ENCODE measurements around the gene UBE2D1. TPM values are rescaled to one million over a fixed set of nuclear protein-coding genes. Genes with fewer than 3 reads are reported as not detected.

Gene UBE2D1
- total RNA-seq, result 9.2 TPM
- polyA plus RNA-seq, result 24.0 TPM
- long read RNA-seq, donor 1, partial matches to known transcripts, result 0 of 4 reads
- long read RNA-seq, donor 1, other reads (novel, unspliced or antisense), result 0 of 4 reads
- long read RNA-seq, donor 2, result 0 reads
- long read RNA-seq, donor 3, transcript UBE2D1-201 (7 exons, 2,659 nt), result major isoform, 17 of 26 reads
- long read RNA-seq, donor 3, transcript UBE2D1-203 (1 exons, 1,388 nt), result minor isoform, 6 of 26 reads
- long read RNA-seq, donor 3, partial matches to known transcripts, result 0 of 26 reads
- long read RNA-seq, donor 3, other reads (novel, unspliced or antisense), result 0 of 26 reads
- long read RNA-seq, donor 4, transcript UBE2D1-203 (1 exons, 1,388 nt), result minor isoform, 6 of 17 reads
- long read RNA-seq, donor 4, transcript UBE2D1-201 (7 exons, 2,659 nt), result major isoform, 11 of 17 reads
- long read RNA-seq, donor 4, partial matches to known transcripts, result 0 of 17 reads
- long read RNA-seq, donor 4, other reads (novel, unspliced or antisense), result 0 of 17 reads
- long read RNA-seq, donor 5, transcript UBE2D1-201 (7 exons, 2,659 nt), result major isoform, 23 of 33 reads
- long read RNA-seq, donor 5, transcript UBE2D1-203 (1 exons, 1,388 nt), result minor isoform, 8 of 33 reads
- long read RNA-seq, donor 5, partial matches to known transcripts, result 0 of 33 reads
- long read RNA-seq, donor 5, other reads (novel, unspliced or antisense), result 0 of 33 reads
- long read RNA-seq, donor 6, transcript UBE2D1-201 (7 exons, 2,659 nt), result major isoform, 9 of 11 reads
- long read RNA-seq, donor 6, partial matches to known transcripts, result 0 of 11 reads
- long read RNA-seq, donor 6, other reads (novel, unspliced or antisense), result 0 of 11 reads
- long read RNA-seq, donor 7, transcript UBE2D1-201 (7 exons, 2,659 nt), result major isoform, 15 of 19 reads
- long read RNA-seq, donor 7, partial matches to known transcripts, result 0 of 19 reads
- long read RNA-seq, donor 7, other reads (novel, unspliced or antisense), result 0 of 19 reads
- long read RNA-seq, donor 8, partial matches to known transcripts, result 0 of 4 reads
- long read RNA-seq, donor 8, other reads (novel, unspliced or antisense), result 0 of 4 reads
- long read RNA-seq, donor 9, transcript UBE2D1-201 (7 exons, 2,659 nt), result major isoform, 8 of 11 reads
- long read RNA-seq, donor 9, partial matches to known transcripts, result 0 of 11 reads
- long read RNA-seq, donor 9, other reads (novel, unspliced or antisense), result 0 of 11 reads
- long read RNA-seq, donor 10, transcript UBE2D1-201 (7 exons, 2,659 nt), result major isoform, 5 of 9 reads
- long read RNA-seq, donor 10, partial matches to known transcripts, result 0 of 9 reads
- long read RNA-seq, donor 10, other reads (novel, unspliced or antisense), result 0 of 9 reads

- H3K27me3 ChIP-seq (ENCODE audit: control insufficient read depth in 2 of 2, insufficient read depth in 1 of 2, low read length in 1 of 2), result peaks cover 0 to 6% of the 10 kb centered on the region in 2 donors
- H3K4me3 ChIP-seq (ENCODE audit: low read length in 2 of 2), result peak within 1 kb of the TSS; percentile 73 to 94
- H3K36me3 ChIP-seq (ENCODE audit: control insufficient read depth in 2 of 2, insufficient read depth in 2 of 2, low read length in 1 of 2), result no peaks in the 10 kb centered on the region
- H3K27ac ChIP-seq (ENCODE audit: low read depth in 1 of 2, low read length in 1 of 2), result peak within 1 kb of the TSS in 1 of 2 donors; percentile 68
- DNase-seq (ENCODE audit: low read depth in 6 of 9, low spot score in 9 of 9), result peak; percentile 34 to 87 (median 65)
- H3K4me1 ChIP-seq (ENCODE audit: control insufficient read depth in 2 of 2, insufficient read depth in 2 of 2, low read length in 2 of 2), result peaks cover 0 to 11% of the 10 kb centered on the region in 2 donors
- under 1% methylated on average over 49 of the region's 49 CpGs for WGBS
- H3K9me3 ChIP-seq (ENCODE audit: control insufficient read depth in 2 of 2, insufficient read depth in 1 of 2, low read length in 1 of 2), result peaks cover 0 to 1% of the 10 kb centered on the region in 2 donors
Measured at GRCh38 chr10:58334817-58335305, at the start of gene UBE2D1. Gene UBE2D1, plus strand, starts transcription at chr10:58335006. Its CDS starts 196 bp downstream, at chr10:58335202.

DNA sequence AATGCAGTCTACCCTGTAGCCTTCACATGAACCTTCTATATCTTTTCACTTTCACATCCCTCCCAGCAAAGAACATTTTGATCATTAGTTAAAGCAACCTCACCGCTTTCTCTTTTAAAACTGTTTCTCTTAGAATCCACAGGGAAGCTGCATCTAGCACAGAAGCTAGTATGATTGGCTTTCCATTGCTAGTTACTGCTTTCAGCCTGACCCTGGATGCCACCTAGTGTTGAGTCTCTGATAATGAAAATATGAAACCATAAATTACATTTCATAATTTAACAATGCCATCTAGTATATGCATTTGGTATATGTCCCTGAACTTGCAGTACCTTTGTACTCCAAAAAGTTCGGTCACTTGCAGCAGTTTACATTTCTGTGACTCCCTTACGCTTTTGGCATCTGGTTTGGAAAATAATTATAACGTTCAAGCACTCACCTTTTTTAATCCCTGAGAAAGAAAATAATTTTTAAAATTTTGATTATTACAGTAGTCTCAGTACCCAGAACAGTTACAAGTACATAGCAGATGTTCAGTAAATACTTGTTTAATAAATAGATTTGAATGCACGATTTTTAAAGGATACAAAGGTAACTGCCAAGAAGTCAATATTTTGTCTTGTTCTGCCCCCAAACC, 43.1 kb upstream of the UBE2D1 start:
- H3K4me3 ChIP-seq (ENCODE audit: low read length in 2 of 2), result no peak overlapping the region
- H3K27me3 ChIP-seq (ENCODE audit: control insufficient read depth in 2 of 2, insufficient read depth in 1 of 2, low read length in 1 of 2), result no peaks in the 10 kb centered on the region
- H3K4me1 ChIP-seq (ENCODE audit: control insufficient read depth in 2 of 2, insufficient read depth in 2 of 2, low read length in 2 of 2), result no peaks in the 10 kb centered on the region
- H3K27ac ChIP-seq (ENCODE audit: low read depth in 1 of 2, low read length in 1 of 2), result no peak overlapping the region
- no peaks in the 10 kb centered on the region for H3K36me3 ChIP-seq (ENCODE audit: control insufficient read depth in 2 of 2, insufficient read depth in 2 of 2, low read length in 1 of 2)
- no peaks in the 10 kb centered on the region for H3K9me3 ChIP-seq (ENCODE audit: control insufficient read depth in 2 of 2, insufficient read depth in 1 of 2, low read length in 1 of 2)
- 88% methylated on average over 5 of the region's 5 CpGs for WGBS
- peak in 7 of 9 donors; percentile 27 to 66 (median 30) for DNase-seq (ENCODE audit: low read depth in 6 of 9, low spot score in 9 of 9)

GRCh38 chr10:58293989-58294388, 40.8 kb upstream of the UBE2D1 start:
- no peak for DNase-seq (ENCODE audit: low read depth in 6 of 9, low spot score in 9 of 9)
- 88% methylated on average over 5 of the region's 5 CpGs for WGBS
- H3K27me3 ChIP-seq (ENCODE audit: control insufficient read depth in 2 of 2, insufficient read depth in 1 of 2, low read length in 1 of 2), result no peaks in the 10 kb centered on the region
- H3K9me3 ChIP-seq (ENCODE audit: control insufficient read depth in 2 of 2, insufficient read depth in 1 of 2, low read length in 1 of 2), result no peaks in the 10 kb centered on the region
- no peaks in the 10 kb centered on the region for H3K4me1 ChIP-seq (ENCODE audit: control insufficient read depth in 2 of 2, insufficient read depth in 2 of 2, low read length in 2 of 2)
- no peak overlapping the region for H3K27ac ChIP-seq (ENCODE audit: low read depth in 1 of 2, low read length in 1 of 2)
- H3K4me3 ChIP-seq (ENCODE audit: low read length in 2 of 2), result no peak overlapping the region
- H3K36me3 ChIP-seq (ENCODE audit: control insufficient read depth in 2 of 2, insufficient read depth in 2 of 2, low read length in 1 of 2), result no peaks in the 10 kb centered on the region

DNA sequence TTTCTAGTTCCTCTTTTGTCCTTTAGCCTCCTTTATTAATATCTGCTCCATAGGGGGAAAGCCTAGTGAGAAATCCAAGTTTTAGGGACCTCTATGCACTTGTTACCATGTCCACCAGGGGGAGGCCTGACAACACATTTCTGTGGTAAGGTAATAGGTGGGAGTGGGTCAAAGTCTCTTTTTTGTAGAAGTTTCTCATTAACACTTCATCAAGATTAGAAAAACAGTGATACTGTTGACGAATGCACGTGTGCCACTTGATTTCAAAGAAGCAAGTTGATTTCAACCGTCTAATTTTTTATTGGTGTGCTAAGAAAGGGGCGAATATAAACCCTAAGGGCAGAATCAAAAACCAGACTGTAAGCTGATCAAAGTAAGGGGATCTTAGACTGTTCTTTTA, 35.2 kb upstream of the UBE2D1 start:
- WGBS, result 24% methylated on average over 4 of the region's 4 CpGs
- Histone ChIP-seq H3K4me1 (ENCODE audit: control insufficient read depth in 2 of 2, insufficient read depth in 2 of 2, low read length in 2 of 2) (no peaks in the 10 kb centered on the region), H3K9me3 (ENCODE audit: control insufficient read depth in 2 of 2, insufficient read depth in 1 of 2, low read length in 1 of 2) (no peaks in the 10 kb centered on the region), H3K36me3 (ENCODE audit: control insufficient read depth in 2 of 2, insufficient read depth in 2 of 2, low read length in 1 of 2) (no peaks in the 10 kb centered on the region), H3K27me3 (ENCODE audit: control insufficient read depth in 2 of 2, insufficient read depth in 1 of 2, low read length in 1 of 2) (no peaks in the 10 kb centered on the region), H3K4me3 (ENCODE audit: low read length in 2 of 2) (no peak overlapping the region), H3K27ac (ENCODE audit: low read depth in 1 of 2, low read length in 1 of 2) (no peak overlapping the region)
- peak; percentile 4 to 72 (median 41) for DNase-seq (ENCODE audit: low read depth in 6 of 9, low spot score in 9 of 9)

- Histone ChIP-seq H3K4me3 (ENCODE audit: low read length in 2 of 2) (no peak overlapping the region), H3K4me1 (ENCODE audit: control insufficient read depth in 2 of 2, insufficient read depth in 2 of 2, low read length in 2 of 2) (no peaks in the 10 kb centered on the region), H3K36me3 (ENCODE audit: control insufficient read depth in 2 of 2, insufficient read depth in 2 of 2, low read length in 1 of 2) (no peaks in the 10 kb centered on the region), H3K27me3 (ENCODE audit: control insufficient read depth in 2 of 2, insufficient read depth in 1 of 2, low read length in 1 of 2) (no peaks in the 10 kb centered on the region), H3K27ac (ENCODE audit: low read depth in 1 of 2, low read length in 1 of 2) (no peak overlapping the region), H3K9me3 (ENCODE audit: control insufficient read depth in 2 of 2, insufficient read depth in 1 of 2, low read length in 1 of 2) (no peaks in the 10 kb centered on the region)
- DNase-seq (ENCODE audit: low read depth in 6 of 9, low spot score in 9 of 9), result no peak
Measured at GRCh38 chr10:58300676-58301075, 34.1 kb upstream of the UBE2D1 start.

DNA sequence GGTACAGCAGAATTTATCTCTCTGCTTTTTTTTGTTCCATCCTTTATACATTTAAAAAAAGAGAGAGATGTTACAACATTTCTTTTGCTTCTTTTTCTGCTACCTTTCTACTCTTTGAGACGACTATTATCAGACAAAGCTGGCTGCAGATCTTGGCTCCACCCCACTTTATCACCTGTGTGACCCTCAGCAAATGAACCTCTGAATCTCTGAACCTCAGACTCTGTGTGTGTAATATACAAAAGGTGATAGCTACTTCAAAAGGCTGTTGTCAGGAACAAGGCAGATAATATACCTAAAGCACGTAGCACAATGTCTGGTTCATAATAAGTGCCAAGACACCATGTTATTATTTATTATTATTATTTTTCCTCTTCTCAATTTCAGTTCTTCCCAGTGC, 32.6 kb upstream of the UBE2D1 start:
- H3K9me3 ChIP-seq (ENCODE audit: control insufficient read depth in 2 of 2, insufficient read depth in 1 of 2, low read length in 1 of 2), result no peaks in the 10 kb centered on the region
- 82% methylated on average over 2 of the region's 2 CpGs for WGBS
- no peak for DNase-seq (ENCODE audit: low read depth in 6 of 9, low spot score in 9 of 9)
- no peak overlapping the region for H3K27ac ChIP-seq (ENCODE audit: low read depth in 1 of 2, low read length in 1 of 2)
- no peak overlapping the region for H3K4me3 ChIP-seq (ENCODE audit: low read length in 2 of 2)
- no peaks in the 10 kb centered on the region for H3K4me1 ChIP-seq (ENCODE audit: control insufficient read depth in 2 of 2, insufficient read depth in 2 of 2, low read length in 2 of 2)
- H3K27me3 ChIP-seq (ENCODE audit: control insufficient read depth in 2 of 2, insufficient read depth in 1 of 2, low read length in 1 of 2), result no peaks in the 10 kb centered on the region
- H3K36me3 ChIP-seq (ENCODE audit: control insufficient read depth in 2 of 2, insufficient read depth in 2 of 2, low read length in 1 of 2), result no peaks in the 10 kb centered on the region

- no peaks in the 10 kb centered on the region for H3K4me1 ChIP-seq (ENCODE audit: control insufficient read depth in 2 of 2, insufficient read depth in 2 of 2, low read length in 2 of 2)
Measured at GRCh38 chr10:58304099-58304633, 30.6 kb upstream of the UBE2D1 start.

DNA sequence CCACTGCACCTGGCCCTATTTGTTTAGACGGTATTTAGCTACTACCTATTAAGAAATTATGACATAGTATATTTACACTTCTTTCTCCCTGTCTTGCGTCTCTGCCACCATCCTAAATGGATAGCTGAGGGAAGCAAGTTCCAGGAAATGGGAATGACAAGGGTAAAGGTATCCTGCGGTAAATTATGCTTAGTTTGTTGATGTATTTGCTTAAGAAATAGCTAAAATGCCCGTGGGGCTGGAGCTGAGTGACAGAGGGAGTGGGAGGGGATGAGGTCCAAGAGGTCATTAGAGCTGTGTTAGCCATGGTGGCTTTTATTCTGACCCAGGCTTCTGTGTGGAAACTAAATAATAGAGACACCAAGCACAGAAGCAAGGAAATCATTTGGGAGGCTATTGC, 29.0 kb upstream of the UBE2D1 start:
- no peaks in the 10 kb centered on the region for H3K27me3 ChIP-seq (ENCODE audit: control insufficient read depth in 2 of 2, insufficient read depth in 1 of 2, low read length in 1 of 2)
- no peak for DNase-seq (ENCODE audit: low read depth in 6 of 9, low spot score in 9 of 9)
- 84% methylated on average over 4 of the region's 4 CpGs for WGBS

More at GRCh38 chr10:58304099-58304633, 30.6 kb upstream of the UBE2D1 start:
- Histone ChIP-seq H3K27me3 (ENCODE audit: control insufficient read depth in 2 of 2, insufficient read depth in 1 of 2, low read length in 1 of 2) (no peaks in the 10 kb centered on the region), H3K9me3 (ENCODE audit: control insufficient read depth in 2 of 2, insufficient read depth in 1 of 2, low read length in 1 of 2) (no peaks in the 10 kb centered on the region), H3K27ac (ENCODE audit: low read depth in 1 of 2, low read length in 1 of 2) (no peak overlapping the region), H3K36me3 (ENCODE audit: control insufficient read depth in 2 of 2, insufficient read depth in 2 of 2, low read length in 1 of 2) (no peaks in the 10 kb centered on the region), H3K4me3 (ENCODE audit: low read length in 2 of 2) (no peak overlapping the region)
- no peak for DNase-seq (ENCODE audit: low read depth in 6 of 9, low spot score in 9 of 9)
- WGBS, result 97% methylated on average over 3 of the region's 3 CpGs

More for the DNA sequence above, 29.0 kb upstream of the UBE2D1 start:
- Histone ChIP-seq H3K36me3 (ENCODE audit: control insufficient read depth in 2 of 2, insufficient read depth in 2 of 2, low read length in 1 of 2) (no peaks in the 10 kb centered on the region), H3K27ac (ENCODE audit: low read depth in 1 of 2, low read length in 1 of 2) (no peak overlapping the region), H3K4me1 (ENCODE audit: control insufficient read depth in 2 of 2, insufficient read depth in 2 of 2, low read length in 2 of 2) (no peaks in the 10 kb centered on the region), H3K4me3 (ENCODE audit: low read length in 2 of 2) (no peak overlapping the region), H3K9me3 (ENCODE audit: control insufficient read depth in 2 of 2, insufficient read depth in 1 of 2, low read length in 1 of 2) (no peaks in the 10 kb centered on the region)
